NB4 (cell line): ENCODE data around the gene PRKG2.

Source experiments
- MYC ChIP-seq: IDR thresholded peaks from 2 replicates; pipeline ENCODE4 v1.6.1; 2011; ENCODE audit warnings: low read depth, low read length
- POLR2A ChIP-seq: IDR thresholded peaks from 2 replicates; pipeline ENCODE4 v1.6.1; 2011; ENCODE audit warnings: mild to moderate bottlenecking; ENCODE audit not compliant: insufficient read length; ENCODE audit errors: extremely low read depth
- TF ChIP-seq, protein P1 (sequence below): IDR thresholded peaks from 2 replicates; pipeline ENCODE4 v1.6.1; 2011; ENCODE audit warnings: low read depth, low read length

DNA sequence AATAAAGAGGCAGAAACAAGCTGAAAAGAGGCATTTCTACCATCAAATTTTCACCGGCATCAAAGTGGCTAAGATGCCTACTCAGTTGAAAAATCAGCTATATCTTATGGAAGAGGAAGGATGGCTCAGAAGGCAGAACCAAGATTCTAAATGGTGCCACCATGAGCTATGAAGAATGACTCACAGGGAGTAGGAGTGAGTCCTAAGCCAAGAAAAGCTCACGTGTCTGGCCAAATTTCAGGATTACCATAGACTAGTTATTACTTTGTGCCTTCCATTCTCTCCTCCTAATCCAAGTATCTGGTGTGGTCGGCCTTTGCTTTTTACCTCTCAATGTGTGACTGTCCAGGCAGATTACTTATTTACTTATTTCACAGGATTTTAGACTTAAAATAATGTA, 129.7 kb downstream of the PRKG2 start:
- no peak for TF ChIP-seq MYC
- TF ChIP-seq POLR2A = no peak
- TF ChIP-seq, protein P1, sequence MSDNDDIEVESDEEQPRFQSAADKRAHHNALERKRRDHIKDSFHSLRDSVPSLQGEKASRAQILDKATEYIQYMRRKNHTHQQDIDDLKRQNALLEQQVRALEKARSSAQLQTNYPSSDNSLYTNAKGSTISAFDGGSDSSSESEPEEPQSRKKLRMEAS = no peak
